ENCODE results near the gene ZNF839. TPM values are rescaled to one million over a fixed set of nuclear protein-coding genes. Genes with fewer than 3 reads are reported as not detected.

ZNF839 gene
- total and polyA plus RNA-seq, 2 of the 4 experiments (the other 2 are of a cell fraction) = 5.7 to 10.7 TPM

DNA sequence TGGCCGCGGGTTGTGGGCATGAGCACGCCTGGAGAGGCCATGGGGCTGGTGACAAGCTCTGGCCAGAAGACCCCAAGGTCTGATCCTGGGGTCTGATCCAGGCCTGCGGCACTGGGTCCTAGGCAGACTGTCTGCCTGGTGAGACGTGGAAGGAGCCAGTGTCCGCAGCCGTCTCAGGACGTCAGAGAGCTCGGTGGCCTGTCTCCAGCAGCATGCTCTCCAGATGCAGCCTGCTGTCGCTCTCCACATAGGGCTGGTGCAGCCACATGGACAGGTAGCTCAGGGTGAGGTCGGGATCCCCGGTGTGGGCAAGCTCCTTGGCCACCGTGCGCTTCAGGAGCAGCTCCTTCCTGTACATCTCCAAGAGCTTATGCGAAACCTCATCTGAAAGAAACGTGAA, 28.8 kb downstream of the ZNF839 start:
- dilution Hi-C loops (cut with HindIII; ENCODE audit: low sequenced_read_pairs, unreplicated experiment) = no loop called here
- BruUV-seq (replicated peaks) = no TSS peak

More for the DNA sequence above, 28.8 kb downstream of the ZNF839 start:
- no peak overlapping the region for H3K4me2 ChIP-seq (ENCODE audit: low read depth, low read length)
- no peak overlapping the region for H2AFZ ChIP-seq (replicated peaks; ENCODE audit: low read length, poor library complexity)
- POLR2A ChIA-PET (ENCODE audit: unreplicated experiment) = no interaction called here
- in situ Hi-C loops (cut with MboI; ENCODE audit: low sequenced_read_pairs) (no loop called here), intact Hi-C loops (cut with micrococcal nuclease) (no loop called here)
- no peak overlapping the region for H3K23ac ChIP-seq (ENCODE audit: low read depth, low read length)
- DNase-seq (no peak), ATAC-seq (ENCODE audit: low read depth) (no peak)
- WGBS, 2 experiments (ENCODE audit: extremely low coverage in 2 of 2, insufficient read length in 1 of 2) = 94% methylated on average over 9 of the region's 16 CpGs; no CpG with 5 or more reads in 1 of the 2 experiments
- no peak overlapping the region for H2BK20ac ChIP-seq (ENCODE audit: low read depth, low read length)
- H3K27ac ChIP-seq (ENCODE audit: insufficient read depth, low read length) = no peak overlapping the region
- no peak overlapping the region for H3K9ac ChIP-seq (ENCODE audit: low read depth, low read length)
- H3K56ac ChIP-seq (ENCODE audit: extremely low read depth, insufficient read depth, low read length) = no peak overlapping the region
- H2AK9ac ChIP-seq (replicated peaks; ENCODE audit: low read depth, low read length, poor library complexity) = no peak overlapping the region
- H3K9me1 ChIP-seq (ENCODE audit: insufficient read depth, low read length) = peaks cover 3% of the 10 kb centered on the region; the same call in 1 of the 2 replicates
- CTCF ChIA-PET = no interaction called here
- H4K5ac ChIP-seq (ENCODE audit: low read depth, low read length) = no peak overlapping the region
- H3K18ac ChIP-seq (ENCODE audit: low read depth, low read length) = no peak overlapping the region
- no peak overlapping the region for H4K8ac ChIP-seq (ENCODE audit: low read depth in 2 of 2, low read length in 2 of 2)
- H3K4ac ChIP-seq (ENCODE audit: low read depth, low read length) = no peak overlapping the region
- no peaks in the 10 kb centered on the region; the same call in 1 of the 2 replicates for H4K20me1 ChIP-seq (ENCODE audit: insufficient read depth, low read length)
- no peak overlapping the region for H2BK120ac ChIP-seq (ENCODE audit: low read depth, low read length)
- H2AK5ac ChIP-seq (ENCODE audit: low read depth, low read length) = no peak overlapping the region
- H3K9me3 ChIP-seq (ENCODE audit: control insufficient read depth, insufficient read depth, low read length) = no peaks in the 10 kb centered on the region
- H3K36me3 ChIP-seq (ENCODE audit: control insufficient read depth, insufficient read depth, low read length) = peaks cover 50% of the 10 kb centered on the region
- H3K4me3 ChIP-seq (ENCODE audit: insufficient read depth, low read depth, low read length) = no peak overlapping the region
- TF ChIP-seq CEBPB (IDR thresholded peaks at IDR 0.05; ENCODE audit: low read depth, low read length) (no peak), RAD21 (IDR thresholded peaks at IDR 0.05; ENCODE audit: low read length) (no peak), CHD1 (IDR thresholded peaks at IDR 0.05; ENCODE audit: low read depth, low read length) (no peak), FOS (IDR thresholded peaks at IDR 0.05; ENCODE audit: low read depth, low read length) (no peak), POLR2A (IDR thresholded peaks at IDR 0.05; ENCODE audit: low read depth, low read length) (no peak), MAFK (IDR thresholded peaks at IDR 0.05; ENCODE audit: low read depth, low read length) (no peak), MAZ (IDR thresholded peaks at IDR 0.05; ENCODE audit: borderline replicate concordance, low read depth, low read length) (no peak), NFE2L2 (IDR thresholded peaks at IDR 0.05; ENCODE audit: low read depth, low read length) (no peak), BHLHE40 (IDR thresholded peaks at IDR 0.05; ENCODE audit: low read depth, low read length) (no peak), SMC3 (IDR thresholded peaks at IDR 0.05; ENCODE audit: low read depth, low read length) (no peak), MXI1 (IDR thresholded peaks at IDR 0.05; ENCODE audit: borderline replicate concordance, low read depth, low read length) (no peak), USF2 (IDR thresholded peaks at IDR 0.05; ENCODE audit: low read depth, low read length) (no peak), ELK1 (IDR thresholded peaks at IDR 0.05; ENCODE audit: borderline replicate concordance, low read depth, low read length) (no peak), RFX5 (IDR thresholded peaks at IDR 0.05; ENCODE audit: low read depth, low read length) (no peak), CTCF (conservative IDR thresholded peaks at IDR 0.05; ENCODE audit: low read depth, low read length) (no peak)
- no peak overlapping the region for H4K91ac ChIP-seq (ENCODE audit: insufficient read depth, low read depth, low read length)
- H2BK5ac ChIP-seq (ENCODE audit: low read depth, low read length, poor library complexity, severe bottlenecking) = no peak overlapping the region
- no peaks in the 10 kb centered on the region for H3K27me3 ChIP-seq (ENCODE audit: control insufficient read depth, insufficient read depth, low read length)
- no peaks in the 10 kb centered on the region for H3K4me1 ChIP-seq (ENCODE audit: control insufficient read depth, insufficient read depth, low read length)
- no peak overlapping the region for H2BK15ac ChIP-seq (ENCODE audit: low read depth, low read length)
- H3K14ac ChIP-seq (replicated peaks; ENCODE audit: low read depth, low read length) = no peak overlapping the region
- H3K79me1 ChIP-seq (ENCODE audit: low read depth in 1 of 2, low read length in 2 of 2) = peaks cover 4 to 5% of the 10 kb centered on the region in 2 experiments; a peak in 2 of 4 replicates

Measured in IMR-90 (cell line).